Testis (tissue), 3 donors: Measurements from ENCODE around the gene ZFAND2B. TPM values are rescaled to one million over a fixed set of nuclear protein-coding genes. Genes with fewer than 3 reads are reported as not detected.

Experiments
- DNase-seq: peaks from one replicate; pipeline ENCODE4 v3.0.0-alpha.2; 2019
- H3K27ac ChIP-seq, 2 donors: fragments of 200-600 bp; sonication (generic); one replicate each; pipeline ENCODE4 v1.5.1; 2019
- H3K27me3 ChIP-seq: fragments of 200-600 bp; sonication (generic); one replicate; pipeline ENCODE4 v1.5.1; 2019
- H3K36me3 ChIP-seq: fragments of 200-600 bp; sonication (generic); one replicate; pipeline ENCODE4 v1.5.1; 2017; ENCODE audit warnings: low read depth; ENCODE audit errors: missing control alignments
- H3K4me1 ChIP-seq: fragments of 200-600 bp; sonication (generic); one replicate; pipeline ENCODE4 v1.5.1; 2019
- H3K4me3 ChIP-seq, 2 donors: fragments of 200-600 bp; sonication (generic); one replicate each; pipeline ENCODE4 v1.5.1; 2017 to 2019
- H3K9me3 ChIP-seq: fragments of 200-600 bp; sonication (generic); one replicate; pipeline ENCODE4 v1.5.1; 2017
- CTCF ChIP-seq, 3 experiments: fragments of 450-650 bp in 2 of 3; fragments of 200-600 bp in 1 of 3; sonication (generic) in 1 of 3; IDR thresholded peaks; one replicate each; pipeline ENCODE4 v1.5.1; 2016 to 2019; ENCODE audit warnings: antibody characterized with exemption in 3 of 3, mild to moderate bottlenecking in 2 of 3, moderate library complexity in 1 of 3
- POLR2A ChIP-seq: fragments of 450-650 bp; IDR thresholded peaks from one replicate; pipeline ENCODE4 v1.6.1; 2017; ENCODE audit warnings: antibody characterized with exemption, mild to moderate bottlenecking, moderate library complexity
- WGBS, 2 donors: methylation state at CpG; one replicate each; pipeline ENCODE4 v1.1.5; 2018; 5-methylcytosine and 5-hydroxymethylcytosine counted together
- intact Hi-C: fragments of 100-400 bp; cut with DNase I; formaldehyde crosslinking; loops from one replicate; pipeline ENCODE4 v1.15.1; 2023; ENCODE audit warnings: low total_unique reads
- polyA plus RNA-seq: library from polyadenylated mRNA; stranded (reverse); fragments of 350-450 nt; fragmentation: Illumina TruSeq; extraction: RNeasy Lipid Tissue Mini Kit (QIAGEN cat#74804); gene quantifications from one replicate; pipeline ENCODE4 v1.2.3, GENCODE V29; 2014; ENCODE audit warnings: low read depth, low replicate concordance; ENCODE audit not compliant: insufficient read depth
- total RNA-seq, 2 donors: library from RNA; depleted of rRNA; stranded (reverse); fragments of >200 nt; gene quantifications; one replicate each; pipeline ENCODE4 v1.2.3, GENCODE V29; 2016

ZFAND2B gene
- total and polyA plus RNA-seq, 3 donors from 2014 or later, result 27.0 to 41.3 (median 34.3) TPM

DNA sequence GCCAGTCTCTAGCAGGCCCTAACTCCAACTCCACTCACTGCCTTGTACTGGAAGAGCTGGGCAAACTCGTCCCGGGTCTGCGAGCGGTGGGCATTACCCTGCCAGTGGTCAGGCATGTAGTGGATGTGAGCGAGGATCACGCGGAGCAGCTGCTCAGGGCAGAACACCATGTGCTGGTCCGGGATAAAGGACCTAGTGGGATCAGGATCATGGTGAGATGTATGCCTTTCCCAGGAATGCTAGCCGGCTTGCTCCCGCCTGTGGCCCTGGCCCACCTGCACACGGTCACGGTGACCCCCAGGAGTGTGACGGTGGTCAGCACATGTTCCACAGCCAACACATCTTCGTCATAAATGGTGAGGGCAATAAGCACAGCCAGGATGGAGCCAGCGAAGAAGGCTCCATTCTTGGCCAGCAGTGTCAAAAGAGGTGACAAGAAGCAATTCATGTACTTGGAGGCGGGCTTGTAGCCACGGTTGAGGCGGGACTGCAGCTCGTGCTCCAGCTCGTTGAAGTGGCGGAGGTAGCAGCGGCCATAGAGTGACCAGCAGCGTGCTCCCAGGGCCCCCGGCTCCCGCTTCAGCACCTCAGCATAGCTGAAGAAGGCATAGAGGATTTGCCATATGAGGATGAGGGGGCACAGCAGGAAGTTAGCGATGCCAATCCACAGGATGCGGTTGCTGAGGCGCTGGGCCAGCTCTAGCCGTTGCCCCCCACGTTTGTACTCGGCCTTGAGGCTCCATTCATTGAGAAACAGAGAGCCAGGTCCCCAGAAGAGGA, 17.4 kb downstream of the ZFAND2B start:
- Histone ChIP-seq H3K4me3 (no peak overlapping the region), H3K9me3 (no peaks in the 10 kb centered on the region), H3K36me3 (no peaks in the 10 kb centered on the region), H3K27ac (no peak overlapping the region), H3K27me3 (no peaks in the 10 kb centered on the region), H3K4me1 (peaks cover 18% of the 10 kb centered on the region)
- DNase-seq, result no peak
- WGBS, 2 donors, result 93 to 94% methylated on average over 29 to 31 of the region's 31 CpGs
- intact Hi-C loops, result no loop called here
- TF ChIP-seq CTCF (IDR thresholded peaks at IDR 0.05) (no peak), POLR2A (no peak)

- TF ChIP-seq CTCF (IDR thresholded peaks at IDR 0.05), result no peak
- no peak for TF ChIP-seq POLR2A
- Histone ChIP-seq H3K27me3 (no peaks in the 10 kb centered on the region), H3K36me3 (no peaks in the 10 kb centered on the region), H3K9me3 (no peaks in the 10 kb centered on the region), H3K4me3 (no peak overlapping the region), H3K27ac (no peak overlapping the region), H3K4me1 (peaks cover 12% of the 10 kb centered on the region)
- intact Hi-C loops, result no loop called here
- DNase-seq, result no peak
- 83 to 90% methylated on average over 3 of the region's 3 CpGs for WGBS, 2 donors
Observed at GRCh38 chr2:219225350-219225749, 18.8 kb downstream of the ZFAND2B start.

- Histone ChIP-seq H3K27ac (peak overlapping the region; percentile 95 to 97), H3K9me3 (no peaks in the 10 kb centered on the region), H3K27me3 (no peaks in the 10 kb centered on the region), H3K36me3 (no peaks in the 10 kb centered on the region), H3K4me3 (peak overlapping the region; percentile 85 to 87), H3K4me1 (peaks cover 16% of the 10 kb centered on the region)
- intact Hi-C loops, result no loop called here
- WGBS, 2 donors, result 36 to 37% methylated on average over 6 to 7 of the region's 7 CpGs
- no peak for DNase-seq
- TF ChIP-seq CTCF (IDR thresholded peaks at IDR 0.05) (no peak), POLR2A (no peak)
Observed at GRCh38 chr2:219228041-219228910, 21.7 kb downstream of the ZFAND2B start.

DNA sequence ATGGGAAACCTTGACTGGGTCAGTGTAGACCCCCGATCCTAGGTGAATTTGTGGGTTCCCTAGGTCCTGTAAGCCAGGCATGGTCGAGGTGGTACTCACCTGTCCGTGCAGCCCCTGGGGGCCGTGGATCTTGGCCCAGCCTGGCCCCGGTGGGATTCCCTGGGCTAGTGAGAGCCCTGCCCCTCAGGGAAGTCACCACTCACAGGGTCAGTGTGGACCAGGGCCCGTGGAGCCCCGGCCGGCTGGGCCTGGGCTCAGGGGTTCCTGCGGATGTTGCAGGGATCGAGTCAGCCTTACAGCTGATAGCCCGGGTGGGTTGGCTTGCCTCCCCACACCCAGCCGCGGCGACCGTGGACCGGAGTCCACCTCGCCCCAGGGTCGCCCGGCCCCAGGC, 22.3 kb downstream of the ZFAND2B start:
- Histone ChIP-seq H3K36me3 (no peaks in the 10 kb centered on the region), H3K27me3 (no peaks in the 10 kb centered on the region), H3K4me3 (peak overlapping the region; percentile 85 to 87), H3K4me1 (peaks cover 16% of the 10 kb centered on the region), H3K27ac (peak overlapping the region; percentile 95 to 97), H3K9me3 (no peaks in the 10 kb centered on the region)
- no peak for TF ChIP-seq POLR2A
- no peak for TF ChIP-seq CTCF (IDR thresholded peaks at IDR 0.05)
- 0 to 2% methylated on average over 1 to 15 of the region's 19 CpGs for WGBS, 2 donors
- DNase-seq, result no peak
- intact Hi-C loops, result no loop called here
